Endodermal cell (in vitro differentiated cells): ENCODE measurements around the gene PCDH8. TPM values are rescaled to one million over a fixed set of nuclear protein-coding genes. Genes with fewer than 3 reads are reported as not detected.
A peak's percentile ranks its signal among the peaks of the same experiment; 100 is the strongest.

Source experiments
- DNase-seq: peaks from one replicate; pipeline ENCODE4 v3.0.0-alpha.2; 2017
- H3K27ac ChIP-seq: 2 replicates; pipeline ENCODE4 v1.5.1; 2013; ENCODE audit warnings: mild to moderate bottlenecking, low read depth, low read length, moderate library complexity
- H3K27me3 ChIP-seq: 2 replicates; pipeline ENCODE4 v1.6.1; 2013; ENCODE audit warnings: mild to moderate bottlenecking, low read length, moderate library complexity; ENCODE audit not compliant: insufficient read depth, control insufficient read depth, poor library complexity, severe bottlenecking
- H3K36me3 ChIP-seq: 2 replicates; pipeline ENCODE4 v1.7.0; 2013; ENCODE audit warnings: mild to moderate bottlenecking, low read length, moderate library complexity; ENCODE audit not compliant: control insufficient read depth, insufficient read depth
- H3K4me1 ChIP-seq: one replicate; pipeline ENCODE4 v1.7.0; 2013; ENCODE audit warnings: low read length; ENCODE audit not compliant: control insufficient read depth, insufficient read depth
- H3K4me3 ChIP-seq: 2 replicates; pipeline ENCODE4 v1.5.1; 2013; ENCODE audit warnings: mild to moderate bottlenecking, low read length, moderate library complexity
- H3K9ac ChIP-seq: 2 replicates; pipeline ENCODE4 v1.6.1; 2013; ENCODE audit warnings: mild to moderate bottlenecking, low read length, moderate library complexity; ENCODE audit not compliant: poor library complexity, severe bottlenecking; ENCODE audit errors: extremely low read depth
- H3K9me3 ChIP-seq: 2 replicates; pipeline ENCODE4 v1.6.1; 2013; ENCODE audit warnings: mild to moderate bottlenecking, low read length, moderate library complexity; ENCODE audit not compliant: control insufficient read depth
- H3K27ac Mint-ChIP-seq: 2 replicates; pipeline ENCODE4 v1.8.0; 2020; ENCODE audit warnings: mixed read lengths
- H3K27me3 Mint-ChIP-seq: 2 replicates; pipeline ENCODE4 v1.8.0; 2021; ENCODE audit warnings: mild to moderate bottlenecking, mixed read lengths; ENCODE audit not compliant: insufficient read depth
- H3K36me3 Mint-ChIP-seq: 2 replicates; pipeline ENCODE4 v1.8.0; 2020; ENCODE audit warnings: low read depth, mixed read lengths
- H3K4me1 Mint-ChIP-seq: 2 replicates; pipeline ENCODE4 v1.8.0; 2020; ENCODE audit warnings: mixed read lengths
- H3K4me3 Mint-ChIP-seq: 2 replicates; pipeline ENCODE4 v1.8.0; 2020; ENCODE audit warnings: mild to moderate bottlenecking, moderate library complexity, mixed read lengths
- H3K9me3 Mint-ChIP-seq: 2 replicates; pipeline ENCODE4 v1.8.0; 2020; ENCODE audit warnings: mild to moderate bottlenecking, mixed read lengths
- WGBS, 2 experiments: methylation state at CpG; one replicate each; pipeline versions ENCODE4 v1.1.5 to v1.1.7; 2013; ENCODE audit warnings: missing lambda C conversion rate in 2 of 2, mixed read lengths in 1 of 2; ENCODE audit not compliant: insufficient coverage in 1 of 2, insufficient read length in 1 of 2; 5-methylcytosine and 5-hydroxymethylcytosine counted together
- total RNA-seq, 2 donors: library from RNA; stranded (reverse); fragmentation: NEBNext Ultra II Directional in 1 of 2; extraction: Animal tissue kit (Norgen Biotek cat#: 25700) in 1 of 2; gene quantifications; 2 replicates in 1 of 2; 3 replicates in 1 of 2; pipeline ENCODE4 v1.2.1, GENCODE V29; 2021
- TF ChIP-seq, protein P1 (sequence below): fragments of 200-600 bp; sonication (generic); conservative IDR thresholded peaks from 2 replicates; pipeline ENCODE4 v1.5.0; 2021; ENCODE audit warnings: antibody characterized with exemption, mild to moderate bottlenecking

Gene PCDH8
- total RNA-seq, 2 donors from 2014 or later: 1.8 to 10.6 TPM

DNA sequence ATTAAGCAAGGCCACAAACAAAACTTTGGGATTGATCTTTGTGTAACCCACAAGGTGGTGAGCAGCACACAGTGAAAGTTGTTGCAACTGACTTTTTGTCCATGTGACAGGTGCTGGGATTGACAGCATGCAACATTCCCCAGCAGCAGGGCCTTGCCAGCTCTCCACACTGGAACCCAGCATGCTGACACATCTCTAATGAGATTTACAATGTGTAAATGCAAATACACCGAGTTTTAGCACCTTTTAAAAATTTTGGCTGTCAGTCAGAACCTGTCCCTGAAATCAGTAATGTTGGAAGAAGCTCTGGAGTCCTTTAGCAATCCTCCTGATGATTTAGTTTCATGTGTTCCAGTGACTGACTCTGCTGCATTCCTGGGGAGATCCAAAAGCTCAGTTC lies 16.5 kb upstream of the PCDH8 start:
- Mint-ChIP-seq H3K36me3 (no peaks in the 10 kb centered on the region), H3K27ac (no peak overlapping the region), H3K9me3 (no peaks in the 10 kb centered on the region), H3K4me3 (no peak overlapping the region), H3K4me1 (no peaks in the 10 kb centered on the region), H3K27me3 (peaks cover 56% of the 10 kb centered on the region)
- no peaks in the 10 kb centered on the region for H3K9me3 ChIP-seq
- WGBS, 2 experiments: 59 to 60% methylated on average over 1 of the region's 1 CpG
- no peaks in the 10 kb centered on the region for H3K4me1 ChIP-seq
- TF ChIP-seq, protein P1, sequence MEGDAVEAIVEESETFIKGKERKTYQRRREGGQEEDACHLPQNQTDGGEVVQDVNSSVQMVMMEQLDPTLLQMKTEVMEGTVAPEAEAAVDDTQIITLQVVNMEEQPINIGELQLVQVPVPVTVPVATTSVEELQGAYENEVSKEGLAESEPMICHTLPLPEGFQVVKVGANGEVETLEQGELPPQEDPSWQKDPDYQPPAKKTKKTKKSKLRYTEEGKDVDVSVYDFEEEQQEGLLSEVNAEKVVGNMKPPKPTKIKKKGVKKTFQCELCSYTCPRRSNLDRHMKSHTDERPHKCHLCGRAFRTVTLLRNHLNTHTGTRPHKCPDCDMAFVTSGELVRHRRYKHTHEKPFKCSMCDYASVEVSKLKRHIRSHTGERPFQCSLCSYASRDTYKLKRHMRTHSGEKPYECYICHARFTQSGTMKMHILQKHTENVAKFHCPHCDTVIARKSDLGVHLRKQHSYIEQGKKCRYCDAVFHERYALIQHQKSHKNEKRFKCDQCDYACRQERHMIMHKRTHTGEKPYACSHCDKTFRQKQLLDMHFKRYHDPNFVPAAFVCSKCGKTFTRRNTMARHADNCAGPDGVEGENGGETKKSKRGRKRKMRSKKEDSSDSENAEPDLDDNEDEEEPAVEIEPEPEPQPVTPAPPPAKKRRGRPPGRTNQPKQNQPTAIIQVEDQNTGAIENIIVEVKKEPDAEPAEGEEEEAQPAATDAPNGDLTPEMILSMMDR: no peak
- H3K36me3 ChIP-seq: no peaks in the 10 kb centered on the region
- DNase-seq: no peak
- H3K9ac ChIP-seq: no peak overlapping the region
- H3K4me3 ChIP-seq: no peak overlapping the region
- H3K27ac ChIP-seq: no peak overlapping the region
- H3K27me3 ChIP-seq: peaks cover 46% of the 10 kb centered on the region

DNA sequence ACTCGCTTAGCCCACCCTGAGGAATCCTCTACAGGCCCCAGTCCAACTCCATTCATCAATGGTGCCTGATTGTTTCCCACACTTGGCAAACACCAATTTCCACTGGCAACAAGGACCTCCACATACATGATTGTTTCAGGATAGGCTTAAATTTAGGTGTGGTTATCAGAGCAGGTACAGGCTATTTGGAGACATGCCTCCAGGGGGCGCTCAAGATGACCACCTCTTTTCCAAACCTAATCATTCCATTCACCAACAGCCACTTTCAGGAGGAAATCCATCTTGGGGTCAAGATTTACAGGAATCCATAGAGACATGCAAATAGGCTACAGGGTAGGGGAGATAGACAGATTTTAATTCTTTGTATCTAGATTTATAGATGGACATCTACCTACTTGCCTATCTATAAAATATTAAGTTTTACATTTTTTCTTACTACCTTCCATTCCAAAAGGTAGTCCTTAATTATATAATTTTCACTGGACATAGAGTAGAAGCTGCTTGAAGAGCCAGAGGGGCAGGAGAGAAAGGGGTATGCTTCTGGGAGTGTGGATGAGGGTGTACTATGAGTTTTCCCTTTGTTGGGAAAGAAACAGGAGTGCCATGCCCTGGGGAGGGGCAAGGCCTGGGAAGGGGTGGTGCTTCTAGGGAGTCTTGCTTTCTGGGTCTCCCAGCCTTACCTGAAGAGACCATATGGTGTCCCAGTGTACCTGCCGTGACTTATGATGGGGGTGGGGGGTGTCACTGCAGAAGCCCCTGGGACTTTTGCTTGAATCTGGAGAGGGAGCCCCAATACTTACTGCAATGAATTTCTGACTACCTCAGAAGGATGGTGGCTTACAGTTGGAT lies 14.1 kb upstream of the PCDH8 start:
- WGBS, 2 experiments: 59% methylated on average over 3 of the region's 3 CpGs; no CpG with 5 or more reads in 1 of the 2 experiments
- H3K4me3 Mint-ChIP-seq: no peak overlapping the region
- no peaks in the 10 kb centered on the region for H3K9me3 Mint-ChIP-seq
- TF ChIP-seq, protein P1: peak; percentile 91
- H3K4me3 ChIP-seq: no peak overlapping the region
- peaks cover 35% of the 10 kb centered on the region for H3K27me3 ChIP-seq
- H3K4me1 ChIP-seq: no peaks in the 10 kb centered on the region
- H3K27ac Mint-ChIP-seq: no peak overlapping the region
- H3K27me3 Mint-ChIP-seq: peaks cover 58% of the 10 kb centered on the region
- peak; percentile 91 for DNase-seq
- H3K36me3 ChIP-seq: no peaks in the 10 kb centered on the region
- no peak overlapping the region for H3K9ac ChIP-seq
- H3K4me1 Mint-ChIP-seq: no peaks in the 10 kb centered on the region
- H3K36me3 Mint-ChIP-seq: no peaks in the 10 kb centered on the region
- no peak overlapping the region for H3K27ac ChIP-seq
- no peaks in the 10 kb centered on the region for H3K9me3 ChIP-seq

DNA sequence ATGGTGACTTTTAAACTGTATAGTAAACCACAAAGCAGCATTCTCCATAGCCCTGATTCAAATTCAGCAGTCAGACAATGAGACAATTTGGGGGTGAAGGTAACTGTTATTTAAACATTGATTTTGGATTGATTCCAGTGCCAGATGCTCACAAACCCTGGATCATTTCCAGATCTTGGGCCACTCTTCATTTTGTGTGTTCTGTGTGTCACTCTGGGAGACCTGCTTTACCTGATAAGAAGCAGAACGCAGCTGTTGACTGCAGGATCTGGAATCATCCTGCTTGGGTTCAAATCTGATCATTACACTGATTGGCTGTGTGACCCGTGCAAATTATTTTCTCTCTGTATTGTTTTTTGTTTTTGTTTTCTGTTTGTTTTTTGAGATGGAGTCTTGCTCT lies 4.0 kb upstream of the PCDH8 start:
- peaks cover 63% of the 10 kb centered on the region for H3K27me3 Mint-ChIP-seq
- WGBS, 2 experiments: 67 to 77% methylated on average over 1 to 2 of the region's 2 CpGs
- TF ChIP-seq, protein P1: no peak
- H3K36me3 ChIP-seq: no peaks in the 10 kb centered on the region
- no peak for DNase-seq
- peak overlapping the region; percentile 85 for H3K4me3 ChIP-seq
- no peaks in the 10 kb centered on the region for H3K9me3 ChIP-seq
- no peak overlapping the region for H3K9ac ChIP-seq
- H3K27me3 ChIP-seq: peaks cover 63% of the 10 kb centered on the region
- H3K27ac ChIP-seq: peak overlapping the region; percentile 83
- peak overlapping the region; percentile 81 for H3K4me3 Mint-ChIP-seq
- H3K9me3 Mint-ChIP-seq: peaks cover 2% of the 10 kb centered on the region
- no peak overlapping the region for H3K27ac Mint-ChIP-seq
- H3K36me3 Mint-ChIP-seq: no peaks in the 10 kb centered on the region
- peaks cover 4% of the 10 kb centered on the region for H3K4me1 ChIP-seq
- peaks cover 38% of the 10 kb centered on the region for H3K4me1 Mint-ChIP-seq
